DMS53 treated with DMSO at 0.1 percent for 48 hours (cell line): Measurements from ENCODE around the gene ABCB1.
"Not testable (repeated sequence)": the region's sequence is repeated elsewhere in the genome, so short reads cannot be mapped to it uniquely, and the experiment has no call there.

ENCODE experiments used
- DNase-seq: peaks from one replicate; lab custom pipeline; 2025; ENCODE audit not compliant: unreplicated experiment; lab: John Stamatoyannopoulos, UW

Gene ABCB1

DNA sequence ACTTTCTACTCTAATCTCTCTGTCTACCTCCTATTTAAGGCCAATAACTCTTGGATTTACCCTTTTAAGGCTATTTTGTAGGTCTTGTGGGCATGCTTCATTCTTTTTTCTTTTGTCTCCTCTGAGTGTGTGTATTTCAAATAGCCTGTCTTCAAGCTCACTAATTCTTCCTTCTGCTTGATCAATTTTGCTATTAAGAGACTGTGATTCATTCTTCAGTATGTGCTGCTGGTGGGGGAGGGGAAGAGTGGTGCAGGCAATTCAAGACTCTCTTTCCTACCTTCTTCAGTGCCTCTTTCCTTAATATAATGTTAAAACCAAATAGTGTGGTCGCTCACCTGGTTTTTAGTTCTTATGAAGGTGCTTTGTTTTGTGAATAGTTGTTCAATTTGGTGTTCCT, 20.0 kb downstream of the ABCB1 start:
- DNase-seq: no peak

DNA sequence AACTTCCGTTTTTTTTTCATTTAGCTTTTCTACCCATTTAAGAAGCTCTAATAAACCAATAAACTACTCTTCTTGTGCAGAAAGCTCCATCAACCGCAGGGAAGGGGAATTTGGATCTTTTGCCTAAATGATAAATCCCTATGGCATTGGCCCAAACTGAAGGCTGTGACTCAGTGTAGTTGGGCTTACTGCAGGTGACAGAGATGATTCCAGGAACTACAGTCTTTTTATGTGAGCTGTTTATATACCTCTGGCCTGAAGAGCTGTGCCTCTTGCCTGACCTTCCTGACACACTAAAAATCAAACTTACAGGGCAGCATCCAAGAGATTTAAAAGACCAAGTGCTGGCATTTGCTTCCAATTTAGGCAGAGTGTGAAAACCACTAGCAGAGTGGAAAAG, 25.2 kb downstream of the ABCB1 start:
- peak; percentile 24 for DNase-seq

DNA sequence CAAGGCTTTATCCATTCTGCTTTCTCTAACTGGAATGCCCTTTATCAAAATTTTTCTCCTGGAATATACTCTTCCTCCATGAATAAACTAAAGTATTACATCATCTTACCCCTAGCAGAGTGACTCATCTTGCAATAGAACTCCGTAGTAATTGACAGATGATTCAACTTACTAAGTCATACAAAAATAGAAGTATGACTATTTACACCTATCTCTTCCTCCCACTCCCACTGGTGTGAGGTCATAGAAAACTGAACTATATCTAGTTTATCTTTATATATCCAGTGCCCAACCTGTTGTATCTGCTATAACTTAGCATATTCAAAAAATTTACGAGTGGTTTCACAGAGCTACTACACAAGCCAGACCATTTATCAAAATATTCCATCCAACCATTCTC, 26.1 kb downstream of the ABCB1 start:
- DNase-seq: peak; percentile 48

DNA sequence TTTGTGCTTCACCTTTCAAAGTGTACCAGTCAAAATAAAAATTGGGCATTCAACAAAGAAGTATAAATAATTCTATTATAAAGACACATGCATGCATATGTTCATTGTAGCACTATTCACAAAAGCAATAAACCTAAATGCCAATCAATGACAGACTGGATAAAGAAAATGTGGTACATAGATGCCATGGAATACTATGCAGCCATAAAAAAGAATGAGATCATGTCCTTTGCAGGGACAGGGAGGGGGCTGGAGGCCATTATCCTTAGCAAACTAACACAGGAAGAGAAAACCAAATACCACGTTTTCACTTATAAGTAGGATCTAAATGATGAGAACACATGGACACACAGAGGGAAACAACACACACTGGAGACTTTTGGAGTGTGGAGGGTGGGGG, 28.2 kb downstream of the ABCB1 start:
- not testable (repeated sequence) for DNase-seq

DNA sequence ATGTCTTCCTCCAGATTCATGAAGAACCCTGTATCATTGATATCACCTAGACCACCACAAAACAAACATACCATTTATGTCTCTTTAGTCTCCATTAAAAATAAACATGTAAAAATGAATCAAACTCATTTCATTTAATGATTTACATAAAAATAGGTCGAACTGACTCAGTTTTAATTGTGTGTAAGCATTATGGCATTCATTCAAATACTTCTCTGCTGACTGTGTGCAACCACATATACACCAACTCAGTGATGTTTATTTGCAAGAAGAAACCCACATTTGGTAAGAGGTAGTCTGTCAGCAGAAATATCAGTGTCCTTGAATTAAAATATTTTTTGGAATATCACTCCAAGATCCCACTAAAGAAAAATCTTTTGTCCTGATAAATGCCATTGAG, 30.5 kb downstream of the ABCB1 start:
- no peak for DNase-seq

DNA sequence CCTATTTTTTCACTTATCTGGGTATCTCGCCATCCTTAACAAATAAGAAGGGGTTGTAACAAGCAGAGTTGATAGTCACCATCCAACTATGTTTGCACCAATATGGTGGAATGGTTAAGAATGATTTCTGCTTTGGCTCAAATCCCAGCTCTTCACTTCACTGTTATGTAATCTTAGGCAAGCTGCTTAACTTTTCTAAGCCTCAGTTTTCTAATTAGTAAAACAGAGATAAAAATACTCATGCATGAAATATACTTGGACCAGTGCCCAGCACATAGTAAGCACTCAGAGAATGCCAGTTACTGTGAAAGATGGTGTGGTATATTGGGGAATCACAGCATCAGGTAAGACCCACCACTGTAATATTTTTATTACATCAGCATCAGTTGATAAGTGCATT, 33.6 kb downstream of the ABCB1 start:
- DNase-seq: no peak

DNA sequence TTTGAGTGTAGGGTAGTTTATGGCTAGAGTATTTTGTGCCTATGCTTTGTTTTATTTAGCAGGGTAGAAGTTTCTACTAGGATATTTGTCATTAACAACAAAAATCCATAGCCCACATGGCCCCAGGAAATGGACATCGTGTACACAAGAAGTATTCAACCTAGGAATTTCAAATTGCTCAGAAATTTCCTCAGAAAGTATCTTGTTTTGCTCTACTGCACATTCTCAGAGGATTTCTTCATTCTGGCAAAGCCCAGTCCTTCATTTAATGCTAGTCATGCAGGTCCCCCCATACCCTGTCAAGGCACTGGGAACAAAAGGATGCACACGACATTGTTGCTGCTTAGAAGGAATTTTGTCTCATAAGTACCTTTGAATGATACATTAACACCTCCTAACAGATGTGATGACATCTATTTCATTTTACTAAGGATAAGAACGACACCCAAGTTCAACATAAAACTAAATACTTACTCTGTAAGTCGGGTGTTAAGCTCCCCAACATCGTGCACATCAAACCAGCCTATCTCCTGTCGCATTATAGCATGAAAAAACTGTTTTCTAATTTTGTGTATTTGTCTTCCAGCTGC, 34.3 kb downstream of the ABCB1 start:
- DNase-seq: no peak

DNA sequence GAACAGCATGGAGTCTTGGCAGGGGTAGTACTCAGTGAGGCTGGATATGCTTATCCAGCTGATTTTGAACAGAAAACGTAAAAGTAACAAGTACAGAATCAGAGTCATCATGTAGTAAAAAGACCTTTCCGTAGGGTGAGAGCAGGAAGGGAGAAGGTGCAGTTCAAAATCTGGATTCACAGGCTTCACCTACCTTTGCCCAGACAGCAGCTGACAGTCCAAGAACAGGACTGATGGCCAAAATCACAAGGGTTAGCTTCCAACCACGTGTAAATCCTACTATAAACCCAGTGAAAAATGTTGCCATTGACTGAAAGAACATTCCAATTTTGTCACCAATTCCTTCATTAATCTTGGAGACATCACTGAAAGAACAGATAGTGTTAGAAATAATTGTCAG, 34.8 kb downstream of the ABCB1 start:
- no peak for DNase-seq

DNA sequence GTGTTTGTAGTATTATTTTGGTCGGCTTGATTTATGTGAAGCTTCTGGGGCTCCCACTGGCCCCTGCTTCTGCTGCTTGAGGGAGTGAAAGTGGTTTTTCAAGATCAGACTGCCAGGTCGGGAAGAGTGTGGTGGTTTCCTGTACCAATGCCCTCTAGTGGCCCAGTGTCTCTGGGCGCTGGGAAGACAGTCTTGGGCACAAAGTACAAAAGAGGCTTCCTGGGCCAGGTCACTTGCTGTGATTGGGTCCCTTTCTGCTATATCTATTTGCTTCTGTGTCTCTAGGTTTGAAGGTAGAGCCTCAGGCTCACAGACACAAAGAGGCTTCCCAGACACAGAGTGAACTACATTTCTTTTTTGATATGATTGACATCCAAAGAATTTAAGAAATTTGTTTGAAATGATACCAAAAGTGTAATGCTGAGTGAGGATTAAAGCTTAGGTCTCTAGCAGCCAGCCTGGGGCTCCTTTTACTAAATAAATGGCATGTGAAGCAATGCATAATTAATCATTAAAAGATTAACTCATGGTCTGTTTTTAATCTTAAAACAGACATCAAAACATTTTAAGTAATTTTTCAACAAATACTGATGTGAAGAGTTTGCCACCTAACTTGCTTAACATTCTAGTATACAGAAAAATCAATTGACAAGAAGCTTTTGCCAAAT, 36.3 kb downstream of the ABCB1 start:
- DNase-seq: peak; percentile 39

DNA sequence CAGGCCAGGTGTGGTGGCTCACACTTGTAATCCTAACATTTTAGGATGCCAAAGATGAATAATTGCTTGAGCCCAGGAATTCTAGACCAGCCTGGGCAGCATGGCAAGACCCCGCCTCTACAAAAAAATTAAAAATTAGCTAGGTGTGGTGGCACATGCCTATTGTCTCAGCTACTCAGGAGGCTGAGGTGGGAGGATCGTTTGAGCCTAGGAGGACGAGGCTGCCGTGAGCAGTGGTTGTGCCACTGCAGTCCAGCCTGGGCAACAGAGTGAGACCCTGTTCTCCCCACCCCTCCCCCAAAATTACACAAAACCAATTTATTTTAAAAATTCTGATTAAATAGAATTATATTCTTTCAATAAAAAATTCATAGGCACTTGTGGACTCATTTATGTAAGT, 39.0 kb downstream of the ABCB1 start:
- no peak for DNase-seq

DNA sequence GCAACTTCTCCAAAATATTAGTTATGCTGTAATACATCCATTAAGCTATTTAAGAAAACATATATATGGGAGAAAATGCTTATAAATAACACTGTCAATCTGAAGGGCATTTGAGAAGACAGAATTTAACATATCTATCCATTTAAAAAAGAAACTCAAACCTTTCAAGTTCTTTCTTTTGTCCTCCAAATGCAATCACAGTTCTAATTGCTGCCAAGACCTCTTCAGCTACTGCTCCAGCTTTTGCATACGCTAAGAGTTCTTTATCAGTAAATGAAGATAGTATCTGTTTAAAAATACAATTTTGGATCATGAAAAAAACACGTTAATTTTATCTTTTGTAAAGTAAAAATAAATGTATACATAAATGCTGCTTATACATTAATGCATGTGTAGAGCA, 39.6 kb downstream of the ABCB1 start:
- DNase-seq: no peak

DNA sequence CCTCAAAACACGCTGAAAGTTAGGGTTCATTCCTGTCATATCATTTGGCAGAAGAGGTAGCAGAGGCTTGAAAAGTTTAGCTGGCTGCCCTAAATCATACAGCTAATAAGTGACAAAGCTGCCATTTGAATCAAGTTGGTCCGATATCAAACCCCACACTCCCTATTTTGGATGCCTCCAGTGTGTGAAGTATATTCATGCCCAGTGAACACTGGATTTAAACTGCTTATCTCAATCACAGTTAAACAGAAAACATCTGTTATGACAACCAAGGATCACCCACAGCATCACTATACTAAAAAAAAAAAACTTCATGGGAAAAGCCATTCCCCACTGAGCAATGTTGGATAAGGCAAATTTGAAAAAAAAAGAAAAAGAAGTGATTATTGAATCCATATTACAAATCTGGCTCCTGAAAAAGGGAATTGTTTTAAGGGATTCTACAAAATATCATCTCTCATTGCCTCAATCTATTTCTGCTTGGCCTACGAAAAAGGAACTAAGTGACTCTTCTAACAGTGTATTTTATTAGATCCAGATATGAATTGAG, 48.3 kb downstream of the ABCB1 start:
- no peak for DNase-seq

DNA sequence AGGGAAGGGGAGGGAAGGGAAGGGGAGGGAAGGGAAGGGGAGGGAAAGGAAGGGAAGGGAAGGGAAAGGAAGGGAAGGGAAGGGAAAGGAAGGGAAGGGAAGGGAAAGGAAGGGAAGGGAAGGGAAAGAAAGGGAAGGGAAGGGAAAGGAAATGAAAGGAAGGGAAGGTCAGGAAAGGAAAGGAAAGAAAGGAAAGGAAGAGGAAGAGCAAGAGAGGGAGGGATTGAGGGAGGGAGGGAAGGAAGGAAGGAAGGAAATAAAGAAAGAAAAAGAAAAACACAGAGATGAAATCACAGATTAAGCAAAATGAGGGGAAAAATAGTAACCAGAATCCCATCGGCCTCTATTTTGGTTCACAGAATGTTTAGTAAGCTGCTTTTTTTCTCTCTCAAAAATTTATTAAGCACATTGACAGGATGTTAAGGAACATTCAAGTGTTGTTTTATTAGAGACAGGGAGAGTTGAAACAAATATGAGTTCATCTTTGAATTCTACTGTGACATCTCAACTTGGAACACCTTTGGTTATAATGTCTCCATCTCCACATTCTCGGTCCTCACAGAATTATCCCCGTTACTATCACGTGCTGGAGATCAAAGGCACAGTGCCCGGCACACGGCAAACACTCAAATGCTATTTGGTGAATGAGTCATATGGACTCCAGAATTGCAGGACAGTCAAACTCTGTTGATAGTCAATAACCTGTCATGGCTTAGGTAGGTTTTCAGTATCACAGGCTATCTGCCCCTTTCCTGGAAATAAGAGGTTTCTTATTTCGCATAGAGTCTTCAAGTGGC, 52.4 kb downstream of the ABCB1 start:
- peak; percentile 98 for DNase-seq

DNA sequence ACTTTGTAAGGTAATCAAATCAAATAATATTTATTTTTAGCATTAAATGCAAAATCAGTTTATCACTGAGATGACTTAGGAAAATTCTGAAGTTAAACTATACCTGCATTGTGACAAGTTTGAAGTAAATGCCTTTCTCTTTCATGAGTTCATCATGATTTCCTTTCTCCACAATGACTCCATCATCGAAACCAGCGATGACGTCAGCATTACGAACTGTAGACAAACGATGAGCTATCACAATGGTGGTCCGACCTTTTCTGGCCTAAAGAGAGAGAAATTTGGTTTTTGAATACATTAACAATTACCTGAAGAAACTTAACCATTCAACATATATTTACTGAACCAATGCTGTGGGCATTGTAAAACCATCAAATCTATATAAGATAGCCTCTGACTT, 54.9 kb downstream of the ABCB1 start:
- no peak for DNase-seq

DNA sequence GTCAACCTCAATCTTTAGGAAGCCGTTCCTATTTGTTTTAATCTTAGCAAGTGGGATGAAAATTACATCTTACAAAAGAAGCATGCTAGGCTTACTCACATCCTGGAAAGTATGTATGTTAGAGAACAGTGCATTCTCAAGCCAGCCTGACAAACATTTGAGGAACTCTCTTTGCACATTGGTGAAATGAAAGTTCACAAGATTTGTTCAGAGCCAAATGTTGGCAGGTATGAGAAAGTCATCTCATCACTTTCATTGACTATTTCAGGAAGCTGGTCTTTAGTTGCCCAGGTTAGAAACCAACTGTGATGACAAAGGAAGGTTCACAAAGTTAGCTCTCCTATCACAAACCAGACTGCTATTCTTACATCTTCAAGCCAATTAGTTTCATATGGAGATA, 57.1 kb downstream of the ABCB1 start:
- DNase-seq: no peak

DNA sequence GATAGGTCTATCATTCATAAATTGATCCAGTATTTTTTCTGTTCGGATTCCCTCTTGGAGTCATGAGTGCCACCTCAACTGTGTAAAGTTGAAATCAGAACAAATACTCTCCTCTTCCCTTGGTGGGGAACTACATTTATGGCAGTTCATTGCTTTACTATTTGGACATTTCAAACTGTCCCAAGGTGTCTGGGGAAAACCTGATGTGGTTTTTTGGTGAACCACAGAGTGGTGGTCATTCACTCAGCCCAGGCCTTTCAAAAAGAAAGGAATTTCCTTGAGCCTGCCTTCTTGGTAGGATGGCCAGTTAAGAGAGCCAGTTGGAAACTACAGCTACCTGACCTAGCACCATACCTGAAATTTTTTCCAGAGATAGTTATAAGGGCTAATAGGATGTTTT, 59.0 kb downstream of the ABCB1 start:
- no peak for DNase-seq

DNA sequence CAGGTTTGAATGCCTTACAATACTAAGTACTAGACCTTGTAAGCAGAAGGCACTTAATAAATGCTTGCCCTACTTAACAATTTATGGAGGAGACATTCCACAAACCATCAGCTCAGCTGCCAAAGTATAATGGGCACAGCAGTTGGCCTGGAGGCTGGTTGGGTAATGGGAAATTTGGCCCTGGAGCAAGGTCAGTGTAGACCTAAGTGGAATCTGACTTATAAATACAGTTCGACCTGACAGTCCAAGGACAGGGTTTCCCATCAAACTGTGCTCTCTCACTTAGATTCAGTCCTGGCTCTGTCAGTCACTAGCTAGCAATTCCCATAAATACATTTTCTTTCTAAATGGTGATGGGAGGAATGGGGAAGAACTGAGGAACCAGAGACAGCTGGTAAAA, 62.6 kb downstream of the ABCB1 start:
- no peak for DNase-seq

DNA sequence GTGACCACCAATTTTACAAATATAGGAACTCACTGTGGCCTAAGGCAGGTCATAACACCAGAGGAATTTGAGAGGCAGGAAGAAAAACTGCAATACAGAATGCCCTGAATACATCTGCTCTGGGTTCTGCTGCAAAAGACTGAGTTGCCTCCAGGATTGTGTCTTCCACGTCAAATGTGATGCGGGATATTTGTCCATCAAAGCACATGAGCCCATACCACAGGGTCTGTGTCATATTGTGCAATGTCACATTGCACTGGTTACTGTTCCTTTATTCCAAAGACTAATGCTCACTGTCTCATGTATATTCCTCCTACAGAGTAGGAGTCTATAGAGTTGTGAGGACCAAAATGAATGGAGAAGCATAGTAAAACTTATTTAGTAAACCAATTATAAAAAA, 66.6 kb downstream of the ABCB1 start:
- no peak for DNase-seq

DNA sequence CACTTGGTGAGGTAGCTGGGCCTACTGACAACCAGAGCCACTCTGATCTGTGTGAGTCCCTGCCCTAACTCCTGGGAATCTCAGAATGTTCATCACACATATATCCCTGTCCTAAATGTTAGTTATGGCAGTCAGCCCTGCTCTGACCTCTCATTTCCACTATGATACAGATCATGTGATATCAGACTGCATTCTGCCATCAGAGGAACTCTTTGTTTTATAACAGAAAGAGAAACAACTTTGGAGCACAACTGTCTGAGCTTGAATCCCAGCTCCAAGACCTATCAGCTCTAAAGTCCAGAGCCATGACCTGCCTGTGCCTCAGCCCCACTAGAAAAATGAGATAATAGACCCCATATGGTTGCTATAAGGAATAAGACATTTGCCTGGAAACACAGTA, 70.6 kb downstream of the ABCB1 start:
- DNase-seq: no peak

DNA sequence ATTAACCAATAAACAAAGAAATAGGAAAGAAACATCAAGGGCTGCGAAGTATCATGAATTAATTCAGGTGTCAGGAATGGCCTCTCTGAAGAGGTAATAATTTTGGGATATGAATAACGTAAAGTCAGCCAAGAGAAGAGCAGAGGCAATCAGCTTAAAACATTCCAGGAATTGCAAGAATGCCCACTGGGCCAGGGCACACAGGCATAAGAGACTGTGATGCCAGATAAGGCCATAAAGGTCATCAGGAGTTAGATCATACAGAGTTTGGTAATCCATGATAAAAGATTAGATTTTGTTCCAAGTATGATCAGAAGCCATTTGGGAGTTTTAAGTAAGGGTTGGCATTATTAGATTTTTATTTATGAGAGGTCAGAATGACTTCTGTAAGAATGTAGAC, 72.0 kb downstream of the ABCB1 start:
- no peak for DNase-seq

DNA sequence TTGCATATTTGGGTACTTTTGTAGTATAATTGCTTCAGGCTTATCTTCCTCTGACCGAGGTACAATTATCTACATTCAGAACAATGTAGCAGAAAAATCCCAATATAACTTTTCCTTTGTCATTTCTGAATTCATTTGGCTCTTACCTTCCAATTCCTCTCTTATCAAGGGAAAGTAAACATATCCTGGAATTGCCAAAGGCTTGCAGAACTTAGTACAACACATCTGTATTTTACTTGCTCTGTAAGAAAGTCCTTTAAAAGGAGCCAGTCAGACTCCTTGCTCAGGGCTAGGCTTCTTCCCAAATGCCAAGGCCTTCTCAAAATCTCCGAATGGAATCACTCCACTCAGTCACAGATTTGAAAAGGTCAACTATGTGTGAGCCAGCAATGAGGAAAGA, 81.9 kb downstream of the ABCB1 start:
- no peak for DNase-seq

DNA sequence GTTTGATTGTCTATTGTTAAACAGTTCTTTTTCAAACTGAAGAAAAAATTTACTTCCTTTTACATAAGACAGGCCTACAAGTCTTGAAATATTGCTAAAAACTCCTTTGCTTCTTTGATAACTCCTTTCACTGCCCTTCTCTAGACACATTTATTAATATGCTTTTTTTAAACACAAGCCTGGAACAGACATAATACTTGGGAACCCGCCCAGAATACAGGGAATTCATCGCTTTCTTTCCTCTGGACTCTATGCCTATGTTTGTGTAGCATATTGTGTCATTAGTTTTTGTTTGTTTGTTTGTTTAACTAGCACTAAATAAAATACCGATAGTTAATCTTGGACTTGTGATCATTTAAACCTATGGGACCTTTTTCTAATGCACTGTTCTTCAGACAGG, 82.8 kb downstream of the ABCB1 start:
- DNase-seq: no peak
